Measurements from ENCODE around the gene SFXN1.
A peak's percentile ranks its signal among the peaks of the same experiment; 100 is the strongest.
"Not testable (repeated sequence)": the region's sequence is repeated elsewhere in the genome, so short reads cannot be mapped to it uniquely, and the experiment has no call there.

The SFXN1 gene

GRCh38 chr5:175478384-175479124 is at the start of gene SFXN1:
TSS of gene SFXN1 (plus strand) at chr5:175478560. CDS start at chr5:175492104, 13,544 bp downstream.
- DNase-seq (ENCODE audit: low spot score) (peak; percentile 41), FAIRE-seq (no peak)

GRCh38 chr5:175434800-175435199 is 43.6 kb upstream of the SFXN1 start:
- no peak for FAIRE-seq
- no peak for DNase-seq (ENCODE audit: low spot score)

GRCh38 chr5:175436359-175436758 is 42.0 kb upstream of the SFXN1 start:
- FAIRE-seq (no peak), DNase-seq (ENCODE audit: low spot score) (no peak)

GRCh38 chr5:175438234-175438857 is 40.0 kb upstream of the SFXN1 start:
- FAIRE-seq: no peak

GRCh38 chr5:175443514-175444059 is 34.8 kb upstream of the SFXN1 start:
- DNase-seq (ENCODE audit: low spot score) (no peak), FAIRE-seq (no peak)

More at GRCh38 chr5:175438234-175438857, 40.0 kb upstream of the SFXN1 start:
- no peak for DNase-seq (ENCODE audit: low spot score)

GRCh38 chr5:175444060-175444904 is 34.1 kb upstream of the SFXN1 start, which contains the start of gene DRD1:
TSS of gene DRD1 (minus strand) at chr5:175444182. CDS start at chr5:175443099, 1,083 bp downstream.
- FAIRE-seq (no peak), DNase-seq (ENCODE audit: low spot score) (no peak)

GRCh38 chr5:175444905-175445456 is 33.4 kb upstream of the SFXN1 start:
- FAIRE-seq: no peak
- no peak for DNase-seq (ENCODE audit: low spot score)

GRCh38 chr5:175446378-175446777 is 32.0 kb upstream of the SFXN1 start:
- DNase-seq (ENCODE audit: low spot score); FAIRE-seq: not testable (repeated sequence)

GRCh38 chr5:175447571-175447970 is 30.8 kb upstream of the SFXN1 start:
- no peak for DNase-seq (ENCODE audit: low spot score)
- no peak for FAIRE-seq

GRCh38 chr5:175448276-175448675 is 30.1 kb upstream of the SFXN1 start:
- no peak for FAIRE-seq
- DNase-seq (ENCODE audit: low spot score): no peak

GRCh38 chr5:175452166-175452565 is 26.2 kb upstream of the SFXN1 start:
- FAIRE-seq: no peak
- no peak for DNase-seq (ENCODE audit: low spot score)

GRCh38 chr5:175454338-175454737 is 24.0 kb upstream of the SFXN1 start:
- FAIRE-seq; DNase-seq (ENCODE audit: low spot score): not testable (repeated sequence)

GRCh38 chr5:175456105-175456742 is 22.1 kb upstream of the SFXN1 start:
- FAIRE-seq: no peak
- no peak for DNase-seq (ENCODE audit: low spot score)

GRCh38 chr5:175457466-175457865 is 20.9 kb upstream of the SFXN1 start:
- DNase-seq (ENCODE audit: low spot score) (peak; percentile 31), FAIRE-seq (no peak)

- peak; percentile 56 for FAIRE-seq
Measured at GRCh38 chr5:175460126-175460525, 18.2 kb upstream of the SFXN1 start.

GRCh38 chr5:175460552-175460951 is 17.8 kb upstream of the SFXN1 start:
- no peak for DNase-seq (ENCODE audit: low spot score)
- no peak for FAIRE-seq

More at GRCh38 chr5:175460126-175460525, 18.2 kb upstream of the SFXN1 start:
- DNase-seq (ENCODE audit: low spot score): no peak

- no peak for FAIRE-seq
Measured at GRCh38 chr5:175461370-175461769, 17.0 kb upstream of the SFXN1 start.

GRCh38 chr5:175463641-175464040 is 14.7 kb upstream of the SFXN1 start:
- no peak for DNase-seq (ENCODE audit: low spot score)

More at GRCh38 chr5:175461370-175461769, 17.0 kb upstream of the SFXN1 start:
- no peak for DNase-seq (ENCODE audit: low spot score)

GRCh38 chr5:175464074-175464941 is 14.1 kb upstream of the SFXN1 start:
- DNase-seq (ENCODE audit: low spot score): peak; percentile 9
- no peak for FAIRE-seq

More at GRCh38 chr5:175463641-175464040, 14.7 kb upstream of the SFXN1 start:
- no peak for FAIRE-seq

GRCh38 chr5:175464942-175465233 is 13.5 kb upstream of the SFXN1 start:
- FAIRE-seq: no peak
- DNase-seq (ENCODE audit: low spot score): no peak

Measured in RCC 7860 (cell line).